HG03565 (cell line): ENCODE results near the gene RAB40C.

Experiments used
- ATAC-seq: cut with Tn5 transposase; IDR thresholded peaks from one replicate; pipeline ENCODE4 v1.9.1; 2021; ENCODE audit warnings: mild to moderate bottlenecking, moderate library complexity; ENCODE audit not compliant: unreplicated experiment

RAB40C gene

DNA sequence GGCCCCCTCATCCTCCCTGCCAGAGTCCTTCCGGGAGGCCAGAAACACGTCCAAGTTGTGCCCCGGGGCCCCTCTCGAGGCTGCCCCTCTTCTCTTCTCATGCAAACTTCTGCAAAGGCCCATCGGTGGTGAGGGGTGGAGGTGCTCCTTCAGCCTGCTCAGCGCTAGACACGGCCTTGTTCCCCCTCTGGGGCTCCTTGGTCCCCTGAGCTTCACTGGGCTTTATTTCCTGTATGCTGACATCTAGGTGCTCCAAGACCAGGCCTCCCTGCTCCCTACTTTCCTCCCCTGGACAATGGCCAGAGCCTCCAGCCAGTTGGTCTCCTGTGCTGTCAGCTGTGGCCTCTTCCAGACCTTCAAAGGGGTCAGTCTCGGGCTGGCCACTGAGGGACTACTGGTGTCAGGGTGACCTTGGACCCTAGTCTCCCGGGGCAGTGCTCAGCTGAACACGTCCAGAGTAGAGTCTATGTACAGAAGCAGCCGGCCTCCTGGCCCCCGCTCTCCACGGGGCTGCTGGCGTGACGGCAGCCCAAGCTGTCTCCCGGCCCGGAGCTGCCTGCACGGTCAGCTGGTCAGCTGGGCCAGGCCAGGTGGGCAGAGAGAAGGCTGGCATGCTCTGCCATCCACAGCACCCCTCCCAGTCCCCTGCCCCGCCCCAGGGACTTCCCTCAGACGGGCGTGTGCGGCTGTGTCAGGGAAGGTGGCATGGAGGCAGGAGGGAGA lies 31.4 kb upstream of the RAB40C start:
- ATAC-seq, result no peak

DNA sequence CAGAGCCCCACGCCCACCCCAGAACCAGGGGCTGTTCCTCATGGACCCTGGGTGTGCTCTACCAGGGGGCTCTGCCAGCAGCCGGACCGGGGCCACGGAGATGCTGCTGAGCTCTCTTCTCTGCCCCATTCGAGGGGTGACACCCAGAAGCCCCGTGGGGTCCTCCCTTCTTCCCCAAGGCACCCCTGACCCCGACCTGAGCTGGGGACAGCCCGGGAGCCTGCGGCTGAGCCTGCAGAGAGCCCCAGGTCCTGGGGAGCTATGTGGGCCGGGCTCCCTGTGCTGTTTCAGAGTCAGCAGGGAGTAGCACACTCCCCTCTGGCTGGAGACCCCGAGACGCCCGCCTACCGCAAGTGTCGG lies 30.9 kb upstream of the RAB40C start:
- no peak for ATAC-seq

DNA sequence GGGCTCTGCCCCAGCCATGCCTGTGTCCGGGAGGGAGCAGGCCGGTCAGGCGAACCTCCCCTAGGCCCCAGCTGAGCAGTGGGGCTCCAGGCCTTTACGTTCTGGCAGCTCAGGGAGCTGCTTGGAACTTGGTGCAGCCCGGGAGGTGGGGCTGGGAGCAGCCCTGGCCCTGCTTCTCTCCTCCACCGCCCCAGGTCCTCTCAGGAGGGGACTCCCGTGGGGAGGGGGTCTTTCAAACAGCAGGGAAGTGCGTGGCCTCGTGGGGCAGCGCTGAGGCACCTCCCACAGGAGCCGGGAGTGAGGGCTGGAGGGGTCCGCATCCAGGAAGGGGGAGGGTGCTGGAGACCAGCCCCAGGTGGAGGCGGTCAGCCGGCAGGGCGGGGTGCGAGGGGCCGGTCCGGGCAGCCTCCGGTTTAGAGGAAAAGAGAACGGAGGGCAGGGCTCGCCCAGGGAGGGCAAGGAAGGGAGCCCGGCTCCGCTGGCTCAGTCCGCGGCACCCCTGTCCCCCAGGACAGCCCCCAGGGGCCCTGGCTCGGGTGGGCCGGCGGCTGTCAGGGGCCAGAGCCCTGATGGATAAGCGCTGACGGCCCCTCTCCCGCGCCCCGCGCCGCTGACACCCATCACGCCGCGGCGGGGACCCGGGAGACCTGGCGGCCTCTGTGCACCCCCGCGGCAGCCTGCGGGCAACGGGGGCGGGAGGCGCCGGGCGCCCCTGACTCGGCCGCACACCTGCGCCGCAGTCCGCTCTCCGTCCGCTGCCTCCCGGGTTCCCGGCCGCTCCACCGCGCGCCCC lies 30.3 kb upstream of the RAB40C start:
- no peak for ATAC-seq

DNA sequence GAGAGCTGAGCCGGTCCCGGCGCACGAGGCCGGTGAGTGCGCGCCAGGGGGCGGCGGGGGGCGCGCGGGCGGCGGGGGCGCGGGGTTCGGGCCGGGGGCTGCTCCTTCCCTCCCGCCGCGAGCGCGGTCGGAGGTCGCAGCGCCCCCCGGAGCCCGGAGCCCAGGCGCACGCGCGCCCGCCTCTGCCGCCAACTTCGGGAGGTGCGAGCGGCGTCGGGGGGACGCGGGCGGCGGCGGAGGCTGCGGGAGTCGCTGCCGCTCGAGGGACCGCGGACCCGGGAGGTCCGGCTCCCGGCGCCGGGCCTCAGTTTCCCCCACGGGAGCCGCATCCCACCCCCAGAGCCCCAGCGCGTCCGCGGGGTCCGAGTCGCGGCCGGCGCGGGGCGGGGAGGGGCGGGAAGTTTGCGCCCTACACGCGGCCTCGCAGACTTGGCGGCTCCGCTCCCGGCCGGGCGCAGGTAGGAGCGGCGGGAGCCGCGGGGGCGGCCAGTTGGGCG lies 29.6 kb upstream of the RAB40C start, which contains the start of gene PRR35:
PRR35 (plus strand) TSS at position 191 of the 497 bp plus-strand sequence. CDS start 2,901 bp downstream, outside the sequence.
- ATAC-seq, result no peak

DNA sequence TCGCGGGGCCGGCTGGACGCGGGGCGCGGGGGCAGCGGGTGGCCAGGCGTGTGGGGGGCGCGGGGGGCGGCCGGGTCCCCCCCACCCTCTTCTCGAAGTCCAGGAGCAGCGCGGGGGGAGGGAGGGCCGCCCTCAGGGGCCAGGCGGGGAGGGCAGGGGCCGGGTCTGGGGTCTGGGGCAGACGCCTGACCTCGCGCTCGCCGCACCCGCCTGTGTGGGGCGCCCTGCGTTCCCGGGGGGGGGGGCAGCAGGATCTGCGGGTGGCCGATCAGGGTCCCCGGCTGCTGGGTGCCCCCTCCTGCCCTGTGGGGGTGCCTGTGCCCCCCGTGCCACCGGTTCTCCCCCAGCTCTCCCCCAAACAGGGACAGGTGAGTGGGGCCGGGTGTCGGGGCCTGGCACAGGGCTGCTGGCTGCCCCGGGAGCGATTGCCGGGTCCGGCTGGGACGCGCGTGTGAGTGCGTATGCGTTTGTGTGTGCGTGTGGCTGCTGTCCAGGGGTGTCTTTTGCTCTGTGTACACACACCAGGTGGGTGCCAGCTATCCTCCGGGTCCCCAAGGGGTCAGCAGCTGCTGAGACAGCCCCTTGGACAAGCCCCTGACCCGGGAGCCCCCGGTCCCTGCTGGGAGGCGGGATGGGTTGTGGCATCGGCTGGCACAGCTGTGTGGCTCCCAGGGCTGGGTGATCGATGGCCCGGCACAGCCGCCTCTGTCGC lies 29.0 kb upstream of the RAB40C start:
- ATAC-seq, result no peak

DNA sequence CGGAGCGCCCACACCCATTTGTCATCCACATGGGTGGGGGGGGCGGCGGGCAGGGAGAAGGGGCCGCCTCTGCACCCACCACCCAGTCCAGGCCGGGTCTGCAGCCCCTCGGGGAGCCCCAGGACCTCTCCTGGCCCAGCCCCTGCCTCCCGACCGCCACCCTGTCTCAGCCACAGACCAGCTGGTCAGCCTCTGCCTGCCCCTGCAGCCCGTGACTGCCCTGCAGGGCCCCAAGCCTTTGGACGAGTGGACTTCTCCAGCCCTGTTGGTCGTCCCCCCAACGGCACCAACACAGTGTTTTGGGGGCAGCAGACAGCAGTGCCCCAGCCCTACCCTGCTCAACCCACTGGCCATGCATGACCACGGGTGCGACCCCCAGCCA lies 28.5 kb upstream of the RAB40C start:
- no peak for ATAC-seq

DNA sequence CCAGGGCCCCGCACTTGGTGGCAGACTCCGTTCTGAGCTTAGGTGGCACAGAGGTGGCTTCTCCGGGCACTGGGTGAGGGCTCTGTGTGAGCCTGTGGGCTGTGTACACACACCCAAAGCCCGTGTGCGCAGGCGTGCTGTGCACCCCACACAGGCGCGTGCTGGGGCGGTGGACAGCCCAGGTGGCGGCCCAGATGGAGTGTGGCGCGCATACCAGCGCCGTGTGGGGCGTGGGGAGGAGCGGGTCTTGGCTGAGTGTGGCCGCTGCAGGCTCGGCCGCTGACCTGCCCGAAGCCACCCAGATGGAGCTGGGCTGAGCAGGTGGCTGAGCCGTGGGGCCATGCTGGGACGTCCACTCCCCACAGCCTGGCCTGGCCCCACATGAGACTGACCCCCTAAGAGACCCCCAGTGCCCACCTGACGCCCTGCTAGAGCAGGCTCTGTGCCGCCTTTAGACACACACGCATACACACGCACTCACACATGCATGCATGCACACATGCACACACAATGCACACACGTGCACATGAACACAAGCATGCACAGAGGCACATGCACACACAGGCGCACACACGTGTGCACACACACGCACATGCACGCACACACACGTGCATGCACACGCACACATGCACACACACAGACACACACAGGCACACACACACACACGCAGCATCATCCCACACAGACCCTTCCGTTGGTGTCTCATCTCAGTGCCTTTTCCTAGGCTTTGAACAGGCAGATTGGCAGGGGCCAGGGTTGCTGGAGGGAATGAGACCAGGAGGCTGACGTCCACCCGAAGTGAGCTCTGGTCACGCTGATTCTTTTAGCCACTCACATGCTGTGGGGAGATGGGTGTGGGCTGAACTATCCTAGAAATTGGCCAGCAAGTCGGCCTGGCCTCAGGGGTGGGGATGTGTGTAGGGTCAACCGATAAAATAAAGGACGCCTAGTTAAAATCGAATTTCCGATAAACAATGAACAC lies 27.6 kb upstream of the RAB40C start:
- ATAC-seq, result no peak

DNA sequence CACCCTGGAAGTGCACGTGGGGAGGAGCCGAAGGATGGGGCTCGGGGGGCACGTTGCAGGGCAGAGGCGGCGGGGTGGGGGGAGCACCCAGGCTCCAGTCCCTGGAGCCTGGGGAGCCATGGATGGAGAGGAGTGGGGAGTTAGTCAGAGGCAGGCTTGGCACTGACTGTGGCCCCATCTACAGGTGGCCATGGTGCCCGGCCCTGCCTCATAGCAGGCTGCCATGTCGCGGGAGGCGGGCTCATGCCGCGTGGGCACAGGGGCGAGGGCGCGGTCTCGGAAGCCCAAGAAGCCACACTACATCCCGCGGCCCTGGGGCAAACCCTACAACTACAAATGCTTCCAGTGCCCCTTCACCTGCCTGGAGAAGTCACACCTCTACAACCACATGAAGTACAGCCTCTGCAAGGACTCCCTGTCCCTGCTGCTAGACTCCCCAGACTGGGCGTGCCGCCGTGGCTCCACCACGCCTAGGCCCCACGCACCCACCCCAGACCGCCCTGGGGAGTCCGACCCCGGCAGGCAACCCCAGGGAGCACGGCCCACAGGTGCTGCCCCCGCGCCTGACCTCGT lies 26.7 kb upstream of the RAB40C start:
- ATAC-seq, result no peak

DNA sequence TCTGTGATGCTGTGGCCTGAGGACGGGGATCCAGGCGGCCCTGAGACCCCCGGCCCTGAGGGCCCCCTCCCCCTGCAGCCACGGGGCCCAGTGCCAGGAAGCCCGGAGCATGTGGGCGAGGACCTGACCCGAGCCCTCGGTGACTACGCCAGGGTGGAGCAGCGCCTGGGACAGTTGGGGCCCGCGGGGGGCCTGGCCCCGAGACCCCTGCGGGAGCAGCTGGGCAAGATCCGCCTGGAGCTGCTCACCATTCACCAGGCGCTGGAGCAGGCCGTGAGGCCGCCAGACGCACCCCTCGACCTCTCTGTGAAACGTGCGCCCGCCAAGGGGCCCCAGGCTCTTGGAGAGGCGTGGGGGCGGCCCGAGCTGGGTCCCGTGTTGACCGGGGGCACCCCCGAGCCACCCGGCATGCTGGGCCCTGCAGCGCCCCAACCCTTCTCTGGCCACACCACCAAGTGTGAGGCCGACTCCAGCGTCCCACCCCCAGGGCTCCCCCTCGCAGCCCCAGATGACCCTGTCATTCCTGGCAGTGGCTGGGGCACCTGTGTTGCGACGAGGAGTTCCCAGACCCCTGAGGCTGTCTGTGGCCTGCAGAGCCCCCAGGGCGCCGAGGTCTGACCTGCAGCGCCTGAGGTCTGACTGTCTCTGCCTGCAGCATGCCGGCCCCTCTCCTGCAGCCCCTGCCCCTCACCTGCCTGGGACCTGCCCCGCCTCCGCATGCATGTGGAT lies 25.0 kb upstream of the RAB40C start:
- ATAC-seq, result no peak

DNA sequence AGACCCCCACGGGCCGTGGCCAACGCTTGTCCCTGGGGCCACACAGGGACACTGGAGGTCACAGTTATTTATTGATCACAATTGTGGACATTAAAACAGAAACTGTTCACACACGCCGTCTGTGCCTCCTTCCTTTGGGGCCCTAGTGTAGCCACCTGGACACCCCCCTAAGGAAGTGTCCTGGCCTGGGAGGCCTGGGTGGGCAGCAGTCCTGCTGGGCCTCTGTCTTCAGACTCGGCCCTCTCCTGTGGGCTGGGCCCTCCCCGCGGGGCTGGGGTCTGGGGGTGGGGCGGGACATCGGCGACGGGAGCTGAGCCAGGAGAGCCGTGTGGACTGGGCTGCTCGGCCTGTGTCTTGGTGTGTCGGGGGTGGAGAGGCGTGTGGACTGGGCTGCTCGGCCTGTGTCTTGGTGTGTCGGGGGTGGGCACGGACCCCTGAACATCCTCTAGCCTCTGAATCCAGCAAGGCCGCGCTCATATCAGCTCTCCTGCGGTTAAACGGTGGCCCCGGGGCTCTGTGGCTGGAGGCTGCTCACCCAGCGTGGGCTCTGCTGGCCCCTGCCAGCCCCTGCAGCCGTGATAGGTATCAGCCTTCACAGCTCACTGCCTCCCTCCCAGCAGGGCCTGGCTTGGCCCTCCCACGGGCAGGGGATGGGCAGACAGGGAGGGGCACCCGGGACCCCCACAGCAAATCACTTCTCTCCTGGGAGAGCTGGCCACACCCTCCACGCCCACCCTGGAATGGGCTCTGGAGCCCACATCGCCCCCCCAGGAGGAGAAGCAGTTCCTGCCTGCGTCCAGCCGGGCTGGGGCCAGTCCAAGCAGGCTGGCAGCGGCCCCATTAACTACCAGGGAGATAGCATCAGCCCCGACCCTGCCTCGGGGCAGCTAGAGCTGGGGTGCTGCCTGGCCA lies 24.2 kb upstream of the RAB40C start:
- ATAC-seq, result no peak

DNA sequence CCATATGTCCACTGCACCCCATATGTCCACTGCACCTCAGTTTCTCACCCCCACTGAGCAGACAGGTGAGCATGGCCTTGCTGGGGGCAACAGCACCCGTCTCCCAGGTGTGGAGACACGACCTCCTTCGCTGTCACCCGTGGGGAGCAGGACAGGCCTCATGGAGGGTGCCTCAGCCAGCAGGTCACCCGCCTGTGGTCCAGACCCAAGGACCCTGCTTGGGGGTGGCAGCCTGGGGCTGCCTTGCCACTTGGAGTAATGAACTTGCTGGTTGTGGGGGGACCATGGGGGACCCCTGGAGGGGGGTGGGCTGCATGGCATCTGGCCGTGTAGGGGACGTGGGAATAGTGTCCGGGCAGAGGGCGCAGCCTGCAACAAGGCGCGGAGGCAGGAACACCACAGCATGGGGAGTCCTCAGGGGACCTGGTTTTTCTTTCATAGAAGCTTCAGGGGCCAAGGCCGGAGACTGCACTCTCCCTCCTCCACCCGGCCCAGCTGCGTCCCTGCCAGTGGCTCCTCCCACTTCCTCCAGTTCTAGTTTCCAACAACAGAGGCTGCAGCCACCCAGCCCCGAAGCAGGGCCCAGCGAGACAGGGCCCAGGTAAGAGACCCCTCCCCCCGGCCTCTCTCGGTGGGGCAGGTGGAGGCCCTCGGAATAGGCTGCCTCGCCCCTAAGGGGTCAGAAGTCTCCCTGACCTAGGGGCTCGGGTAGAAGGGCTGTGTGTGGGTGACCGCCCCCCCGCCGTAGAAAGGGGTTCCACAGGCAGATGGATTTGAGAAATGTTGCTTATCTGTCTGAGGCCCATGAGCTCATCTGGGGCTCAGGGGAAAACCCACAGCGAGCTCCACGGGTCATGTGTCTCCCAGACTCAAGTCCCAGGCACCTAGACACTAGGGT lies 23.1 kb upstream of the RAB40C start, which contains the start of gene NHLRC4:
NHLRC4 (plus strand) TSS at position 531 of the 898 bp plus-strand sequence. CDS start 1,043 bp downstream, outside the sequence.
- no peak for ATAC-seq

DNA sequence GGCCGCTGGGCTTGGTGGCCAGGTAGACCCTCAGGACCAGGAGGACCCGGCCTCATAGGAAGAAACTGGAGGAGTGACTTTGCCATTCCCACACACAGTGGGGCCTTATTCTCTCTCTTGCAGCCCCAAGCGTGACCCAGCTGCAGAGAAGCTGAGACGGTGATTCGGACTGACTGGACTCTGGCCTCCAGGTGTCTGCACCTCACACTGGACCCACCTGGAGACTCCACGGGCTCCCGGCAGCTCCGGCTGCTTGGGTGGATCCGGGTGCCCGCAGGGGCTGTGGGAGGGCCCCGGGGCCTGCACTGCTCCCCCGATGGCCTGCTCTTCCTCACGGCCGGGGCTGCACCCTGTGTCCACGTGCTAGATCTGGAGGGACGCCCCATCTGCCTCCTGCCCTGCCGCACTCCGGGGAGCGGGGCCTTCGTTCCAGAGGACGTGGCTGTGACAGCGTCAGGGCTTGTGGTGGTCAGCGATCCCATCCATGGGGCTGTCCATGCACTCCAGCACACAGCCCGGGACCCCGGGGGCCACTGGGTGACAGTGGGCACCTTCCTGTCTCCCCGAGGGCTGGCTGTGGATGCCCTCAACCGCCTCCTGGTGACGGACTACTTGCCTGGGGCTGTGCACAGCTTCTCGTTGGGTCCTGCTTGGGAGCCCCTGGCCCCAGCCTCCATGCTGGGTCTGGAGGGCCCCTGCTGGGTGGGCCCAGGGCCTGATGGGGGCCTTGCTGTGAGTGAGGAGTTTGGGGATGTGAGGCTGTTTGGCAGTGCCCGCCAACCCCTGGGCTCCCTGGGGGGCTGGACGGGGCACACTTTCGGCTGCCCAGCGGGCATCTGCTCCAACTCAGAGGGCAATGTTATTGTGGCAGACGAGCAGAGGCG lies 22.3 kb upstream of the RAB40C start:
- ATAC-seq, result no peak

DNA sequence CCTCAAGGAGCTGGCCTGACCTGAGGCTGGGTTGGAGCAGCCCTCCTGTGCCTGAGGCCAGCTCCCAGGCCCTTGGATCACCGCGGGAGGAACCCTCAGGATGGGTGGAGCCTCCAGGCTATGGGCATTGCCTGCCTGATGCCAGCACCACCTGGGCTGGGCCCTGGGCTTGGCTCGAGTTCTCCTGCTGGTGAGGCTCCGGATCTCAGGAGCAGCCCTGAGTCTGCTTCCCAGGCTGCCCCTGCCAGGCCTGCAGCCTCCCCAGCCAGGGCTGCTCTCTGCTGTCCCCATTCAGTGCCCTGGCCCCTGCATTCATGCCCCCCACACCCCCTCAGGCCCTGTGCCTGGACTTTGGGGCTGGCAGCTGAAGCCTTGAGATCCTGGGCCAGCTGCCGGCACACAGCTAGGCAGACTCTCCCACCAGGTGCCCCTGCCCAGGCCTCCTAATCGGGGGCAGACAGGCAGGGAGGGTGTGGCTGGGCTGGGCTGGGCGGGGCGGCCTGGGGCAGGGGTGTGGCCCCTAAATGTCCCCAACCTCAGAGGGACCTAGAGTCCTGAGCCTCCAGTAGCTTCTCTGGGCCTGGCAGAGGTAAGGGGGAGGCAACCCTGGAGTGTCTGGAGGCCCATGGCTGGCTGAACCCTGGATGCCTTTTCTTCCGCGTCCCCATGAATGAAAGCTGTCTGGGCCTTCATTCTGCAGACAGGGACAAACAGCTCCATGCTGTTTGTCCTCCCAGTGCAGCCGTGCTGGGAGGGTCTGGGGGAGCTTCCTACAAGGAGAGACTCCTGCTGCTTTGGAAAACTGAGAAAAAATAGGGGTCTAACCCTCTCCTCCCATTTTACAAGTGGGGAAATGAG lies 21.2 kb upstream of the RAB40C start:
- ATAC-seq, result no peak

DNA sequence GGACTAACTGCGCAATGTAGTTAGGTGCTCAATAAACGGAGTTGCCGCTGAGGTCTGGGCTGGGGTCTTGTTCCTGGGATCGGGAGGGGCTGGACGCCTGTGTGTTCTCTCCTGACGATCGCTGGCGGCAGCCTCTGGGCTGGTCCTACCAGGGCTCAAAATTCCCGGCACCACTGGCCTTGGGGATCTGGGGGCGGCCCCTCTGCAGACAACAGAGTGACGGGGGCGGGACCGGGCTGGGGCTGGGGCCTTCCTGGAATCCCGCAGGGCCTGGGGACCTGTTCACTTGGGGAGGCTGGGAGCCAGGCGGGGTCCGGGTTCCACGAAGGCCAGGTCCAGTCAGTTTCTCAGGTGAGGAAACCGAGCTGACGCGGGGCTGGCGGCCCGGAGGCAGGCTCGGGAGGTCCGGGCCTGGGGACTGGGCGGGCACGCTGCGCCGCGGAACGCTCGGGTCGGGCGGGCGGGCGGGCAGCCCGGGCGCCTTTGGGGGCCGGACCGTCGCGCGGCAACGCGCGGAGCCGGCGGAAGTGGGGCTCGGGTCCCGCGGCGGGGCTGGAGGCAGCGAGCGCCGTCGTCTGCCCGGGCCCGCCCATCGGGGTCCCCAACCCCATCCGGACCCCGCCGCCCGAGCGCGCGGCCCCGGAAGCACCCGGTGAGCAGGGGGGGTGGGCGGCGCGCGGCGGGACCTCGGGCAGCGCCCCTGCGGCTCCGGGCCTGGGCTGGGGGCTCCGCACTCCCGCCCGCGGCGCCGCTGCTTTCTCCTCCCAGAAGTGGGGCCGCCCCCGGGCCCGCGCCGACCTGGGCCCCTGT lies 20.2 kb upstream of the RAB40C start, which contains the start of gene PIGQ:
PIGQ (plus strand) TSS at position 524 of the 810 bp plus-strand sequence. CDS start 4,107 bp downstream, outside the sequence.
- peak; percentile 46 for ATAC-seq
